Activated B cell treated with CpG ODN at 0.5 μM for 24 hours (primary cell): Measurements from ENCODE around the gene LPAR1. TPM values are rescaled to one million over a fixed set of nuclear protein-coding genes. Genes with fewer than 3 reads are reported as not detected.
"Not testable (repeated sequence)": the region's sequence is repeated elsewhere in the genome, so short reads cannot be mapped to it uniquely, and the experiment has no call there.

Source experiments
- ATAC-seq: fragments of 200-7000 bp; cut with Tn5 transposase; one replicate; pipeline ENCODE4 v1.10.0; 2021; ENCODE audit warnings: low read depth, mild to moderate bottlenecking, moderate library complexity
- CTCF ChIA-PET: fragments of 350-600 bp; sonication (Branson Sonifier 250); formaldehyde crosslinking; loops from one replicate; lab custom pipeline; 2021; ENCODE audit warnings: antibody characterized with exemption; lab: Charles Lee
- POLR2A ChIA-PET: fragments of 350-600 bp; sonication (Branson Sonifier 250); formaldehyde crosslinking; loops from one replicate; lab custom pipeline; 2021; ENCODE audit warnings: antibody characterized with exemption; lab: Charles Lee
- DNase-seq: peaks from one replicate; pipeline ENCODE4 v3.0.0; 2022
- H3K27ac Mint-ChIP-seq: one replicate; pipeline ENCODE4 v1.8.0; 2020; ENCODE audit warnings: mixed read lengths
- H3K27me3 Mint-ChIP-seq: one replicate; pipeline ENCODE4 v1.8.0; 2021; ENCODE audit warnings: mixed read lengths
- H3K36me3 Mint-ChIP-seq: one replicate; pipeline ENCODE4 v1.8.0; 2021; ENCODE audit warnings: low read depth, mixed read lengths
- H3K4me1 Mint-ChIP-seq: one replicate; pipeline ENCODE4 v1.8.0; 2021; ENCODE audit warnings: mixed read lengths
- H3K4me3 Mint-ChIP-seq: one replicate; pipeline ENCODE4 v1.8.0; 2020; ENCODE audit warnings: mild to moderate bottlenecking, mixed read lengths
- H3K9me3 Mint-ChIP-seq: one replicate; pipeline ENCODE4 v1.8.0; 2020; ENCODE audit warnings: mixed read lengths
- intact Hi-C: fragments of 100-400 bp; cut with micrococcal nuclease; formaldehyde crosslinking; loops from one replicate; pipeline ENCODE4 v1.15.1; 2024
- total RNA-seq: library from RNA; stranded (reverse); gene quantifications from 2 replicates; pipeline ENCODE4 v1.2.3, GENCODE V29; 2022
- TF ChIP-seq, protein P1 (sequence below): fragments of 200-600 bp; IDR thresholded peaks from one replicate; pipeline ENCODE4 v1.8.0; 2022; ENCODE audit warnings: antibody characterized with exemption, mild to moderate bottlenecking

LPAR1 gene
- total RNA-seq, 1 donor from 2014 or later = not detected

DNA sequence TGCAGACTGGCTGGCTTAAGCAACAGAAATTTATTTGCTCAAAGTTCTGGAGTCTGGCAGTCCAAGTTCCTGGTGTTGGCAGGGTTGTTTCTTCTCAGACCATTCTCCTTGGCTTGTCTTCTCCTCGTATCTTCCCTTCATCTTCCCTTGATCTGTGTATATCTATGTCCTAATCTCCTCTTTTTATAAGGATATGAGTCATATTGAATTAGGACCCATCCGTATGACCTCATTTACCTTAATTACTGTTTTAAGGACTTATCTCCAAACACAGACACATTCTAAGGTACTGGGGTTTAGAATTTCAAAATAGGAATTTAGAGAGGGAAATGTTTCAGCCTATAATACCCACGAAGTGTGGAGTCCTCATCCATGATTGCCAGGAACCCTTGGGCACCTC lies 13.1 kb upstream of the LPAR1 start:
- no peak for ATAC-seq
- TF ChIP-seq, protein P1, sequence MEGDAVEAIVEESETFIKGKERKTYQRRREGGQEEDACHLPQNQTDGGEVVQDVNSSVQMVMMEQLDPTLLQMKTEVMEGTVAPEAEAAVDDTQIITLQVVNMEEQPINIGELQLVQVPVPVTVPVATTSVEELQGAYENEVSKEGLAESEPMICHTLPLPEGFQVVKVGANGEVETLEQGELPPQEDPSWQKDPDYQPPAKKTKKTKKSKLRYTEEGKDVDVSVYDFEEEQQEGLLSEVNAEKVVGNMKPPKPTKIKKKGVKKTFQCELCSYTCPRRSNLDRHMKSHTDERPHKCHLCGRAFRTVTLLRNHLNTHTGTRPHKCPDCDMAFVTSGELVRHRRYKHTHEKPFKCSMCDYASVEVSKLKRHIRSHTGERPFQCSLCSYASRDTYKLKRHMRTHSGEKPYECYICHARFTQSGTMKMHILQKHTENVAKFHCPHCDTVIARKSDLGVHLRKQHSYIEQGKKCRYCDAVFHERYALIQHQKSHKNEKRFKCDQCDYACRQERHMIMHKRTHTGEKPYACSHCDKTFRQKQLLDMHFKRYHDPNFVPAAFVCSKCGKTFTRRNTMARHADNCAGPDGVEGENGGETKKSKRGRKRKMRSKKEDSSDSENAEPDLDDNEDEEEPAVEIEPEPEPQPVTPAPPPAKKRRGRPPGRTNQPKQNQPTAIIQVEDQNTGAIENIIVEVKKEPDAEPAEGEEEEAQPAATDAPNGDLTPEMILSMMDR = no peak
- Mint-ChIP-seq H3K36me3 (no peaks in the 10 kb centered on the region), H3K4me3 (no peak overlapping the region), H3K27me3 (no peaks in the 10 kb centered on the region), H3K27ac (no peak overlapping the region), H3K9me3 (peaks cover 11% of the 10 kb centered on the region), H3K4me1 (no peaks in the 10 kb centered on the region)
- intact Hi-C loops = no loop called here
- DNase-seq = no peak
- POLR2A ChIA-PET = no interaction called here
- CTCF ChIA-PET = no interaction called here

DNA sequence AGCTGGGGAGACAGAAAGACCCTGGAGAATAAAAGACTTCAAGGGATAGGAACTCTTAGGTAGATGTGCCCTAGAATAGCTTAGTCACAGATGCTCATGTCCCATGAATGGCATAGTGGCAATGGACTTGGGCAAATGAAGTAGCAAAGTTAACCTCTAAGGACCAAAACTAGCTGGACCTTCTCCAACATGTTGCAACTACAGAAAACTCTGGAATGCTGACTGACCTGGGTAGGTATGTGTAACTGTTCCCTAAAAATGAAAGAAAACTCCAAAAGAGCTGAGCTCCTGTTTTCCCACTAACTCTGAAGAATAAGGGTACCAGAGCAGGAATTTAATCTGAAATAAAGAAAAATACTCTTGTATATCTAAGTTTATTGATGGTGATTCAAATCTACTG lies 12.5 kb upstream of the LPAR1 start:
- TF ChIP-seq, protein P1 = no peak
- ChIA-PET CTCF (no interaction called here), POLR2A (no interaction called here)
- Mint-ChIP-seq H3K27me3 (no peaks in the 10 kb centered on the region), H3K4me1 (no peaks in the 10 kb centered on the region), H3K4me3 (no peak overlapping the region), H3K9me3 (peaks cover 11% of the 10 kb centered on the region), H3K27ac (no peak overlapping the region), H3K36me3 (no peaks in the 10 kb centered on the region)
- intact Hi-C loops = no loop called here
- no peak for ATAC-seq
- no peak for DNase-seq

DNA sequence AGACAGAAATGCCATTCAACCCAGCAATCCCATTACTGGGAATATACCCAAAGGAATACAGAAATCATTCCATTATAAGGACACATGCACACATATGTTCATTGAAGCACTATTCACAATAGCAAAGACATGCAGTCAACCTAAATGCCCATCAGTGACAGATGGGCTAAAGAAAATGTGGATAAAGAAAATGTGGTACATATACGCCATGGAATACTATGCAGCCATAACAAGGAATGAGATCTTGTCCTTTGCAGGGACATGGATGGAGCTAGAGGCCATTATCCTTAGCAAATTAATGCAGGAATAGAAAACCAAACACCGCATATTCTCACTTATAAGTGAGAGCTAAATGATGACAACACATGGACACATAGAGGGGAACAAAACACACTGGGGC lies 9.0 kb upstream of the LPAR1 start:
- intact Hi-C loops, H3K27ac Mint-ChIP-seq, CTCF ChIA-PET, H3K4me3 Mint-ChIP-seq, H3K27me3 Mint-ChIP-seq, DNase-seq, H3K4me1 Mint-ChIP-seq, ATAC-seq, H3K36me3 Mint-ChIP-seq, POLR2A ChIA-PET: not testable (repeated sequence)
- H3K9me3 Mint-ChIP-seq = peaks cover 11% of the 10 kb centered on the region

DNA sequence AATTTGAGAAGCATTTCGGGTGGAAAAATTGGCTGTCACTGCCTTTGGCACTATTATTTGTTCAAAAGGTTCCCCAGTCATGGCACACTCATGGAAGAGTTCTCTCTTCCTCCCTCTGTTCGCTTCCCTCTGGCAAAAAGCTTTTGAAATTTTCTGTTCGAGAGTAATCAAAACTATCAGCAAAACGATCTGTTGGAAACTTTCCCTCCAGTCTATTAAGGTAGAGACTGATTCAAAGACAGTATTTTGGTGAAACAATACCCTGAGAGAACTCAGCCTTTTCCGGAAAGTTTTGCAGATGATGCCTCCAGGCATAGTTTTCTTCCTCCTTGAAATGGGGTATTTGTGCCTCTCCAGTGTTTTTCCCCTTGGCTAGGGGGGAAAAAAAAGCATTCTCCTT lies 3.6 kb upstream of the LPAR1 start:
- Mint-ChIP-seq H3K9me3 (peaks cover 5% of the 10 kb centered on the region), H3K36me3 (no peaks in the 10 kb centered on the region), H3K4me3 (no peak overlapping the region), H3K4me1 (peaks cover 12% of the 10 kb centered on the region), H3K27me3 (peaks cover 18% of the 10 kb centered on the region), H3K27ac (no peak overlapping the region)
- ChIA-PET CTCF (no interaction called here), POLR2A (no interaction called here)
- DNase-seq (no peak), ATAC-seq (no peak)
- intact Hi-C loops = no loop called here
- TF ChIP-seq, protein P1 = no peak

DNA sequence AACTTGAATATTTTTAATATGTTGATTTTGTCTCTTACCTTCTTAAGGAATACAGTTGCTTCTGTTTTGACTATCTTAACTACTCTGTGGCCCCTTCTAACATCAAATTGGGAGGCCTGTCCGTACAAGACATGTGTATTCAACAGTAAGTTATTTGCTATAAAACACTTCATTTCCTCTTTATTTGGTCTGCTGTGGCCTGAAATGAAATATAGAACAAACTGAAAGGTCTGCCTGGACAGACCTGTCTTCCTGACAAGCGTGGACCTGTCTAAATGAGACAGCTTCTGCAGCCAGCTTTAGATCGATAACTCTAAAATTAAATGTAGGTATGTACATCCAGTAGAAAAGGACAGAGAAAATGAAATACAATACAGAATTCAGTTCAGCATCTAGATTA lies 2.2 kb upstream of the LPAR1 start:
- DNase-seq (no peak), ATAC-seq (no peak)
- TF ChIP-seq, protein P1 = no peak
- H3K36me3 Mint-ChIP-seq = no peaks in the 10 kb centered on the region
- ChIA-PET CTCF (no interaction called here), POLR2A (no interaction called here)
- no peak overlapping the region for H3K4me3 Mint-ChIP-seq
- peaks cover 14% of the 10 kb centered on the region for H3K4me1 Mint-ChIP-seq
- intact Hi-C loops = no loop called here
- no peaks in the 10 kb centered on the region for H3K9me3 Mint-ChIP-seq
- H3K27me3 Mint-ChIP-seq = peaks cover 31% of the 10 kb centered on the region
- no peak overlapping the region for H3K27ac Mint-ChIP-seq
